Activated CD4-positive, alpha-beta T cell treated with anti-CD3 and anti-CD28 coated beads for 48 hours (primary cell): ENCODE measurements around the gene SAMM50.
A peak's percentile ranks its signal among the peaks of the same experiment; 100 is the strongest.
"Not testable (repeated sequence)": the region's sequence is repeated elsewhere in the genome, so short reads cannot be mapped to it uniquely, and the experiment has no call there.

Experiments
- DNase-seq: peaks from one replicate; pipeline ENCODE4 v3.0.0-alpha.2; 2020

SAMM50 gene

DNA sequence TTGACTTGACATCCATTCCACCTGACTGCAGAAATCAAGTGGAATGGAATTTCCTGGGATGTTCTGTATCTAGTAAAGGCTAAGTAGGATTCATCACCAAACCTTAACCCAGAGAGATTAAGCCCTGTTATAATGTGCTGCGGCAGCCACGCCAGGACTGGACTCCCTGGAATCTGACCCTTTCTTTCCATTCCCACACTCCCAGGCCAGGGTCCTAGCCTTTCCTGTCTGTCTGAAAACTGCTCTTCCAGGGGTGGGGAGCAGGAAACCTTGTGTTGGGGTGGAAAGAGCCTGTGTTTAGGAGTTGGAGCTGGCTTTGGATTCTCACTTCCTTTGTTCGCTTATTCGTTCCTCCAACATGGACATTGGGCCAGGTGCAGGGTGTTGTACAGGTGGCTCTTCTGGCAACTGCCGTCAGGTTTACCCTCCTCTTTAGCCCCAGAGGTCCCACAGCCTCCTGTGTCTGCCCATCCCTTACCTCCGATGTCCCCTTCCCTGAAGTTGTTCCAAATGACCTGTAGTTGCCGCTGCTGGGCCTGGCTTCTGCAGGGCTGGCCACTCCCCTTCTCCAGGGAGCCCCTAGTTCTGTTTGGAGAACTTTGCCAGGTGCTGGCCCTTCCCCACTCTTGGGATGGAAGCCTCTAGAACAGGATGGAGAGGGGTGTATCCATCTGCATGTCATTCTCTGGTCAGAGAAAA lies 48.3 kb downstream of the SAMM50 start:
- DNase-seq = no peak

DNA sequence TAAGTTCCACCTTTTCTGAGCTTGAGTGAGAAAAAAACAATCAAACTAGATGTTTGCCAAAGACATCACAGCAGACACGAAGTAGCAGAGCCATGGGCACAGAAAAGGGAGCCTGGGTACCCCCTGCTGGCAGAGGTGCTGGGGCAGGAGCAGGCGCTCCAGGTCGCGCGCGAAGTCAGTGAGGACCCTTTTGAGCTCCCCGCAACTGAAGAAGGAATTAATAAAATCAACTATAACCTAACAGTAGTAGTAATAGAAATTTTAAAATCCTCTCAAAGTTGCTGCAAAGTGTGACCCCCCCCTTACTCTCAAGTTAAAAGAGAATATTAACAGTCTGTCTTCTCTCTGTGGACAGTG lies 48.8 kb downstream of the SAMM50 start:
- DNase-seq = no peak

DNA sequence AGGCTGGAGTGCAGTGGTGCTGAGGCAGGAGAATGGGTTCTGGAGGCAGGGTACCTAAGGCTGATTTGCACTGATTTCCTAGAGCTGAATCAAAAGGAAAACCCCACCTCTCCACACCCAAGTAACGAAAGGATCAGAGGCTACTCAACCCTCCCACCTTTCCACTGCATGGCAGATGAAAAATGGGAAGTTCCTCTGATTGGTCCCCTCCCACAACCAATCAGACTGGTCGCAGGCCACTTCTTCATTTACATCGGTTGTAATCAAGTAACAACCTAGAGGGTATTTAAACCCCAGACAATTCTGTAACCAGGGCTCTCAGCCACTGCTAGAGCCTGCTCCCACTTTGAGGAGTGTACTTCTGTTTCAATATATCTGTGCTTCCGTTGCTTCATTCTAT lies 50.3 kb downstream of the SAMM50 start:
- no peak for DNase-seq

- DNase-seq = no peak
Observed at GRCh38 chr22:44012162-44012561, 56.9 kb downstream of the SAMM50 start.

DNA sequence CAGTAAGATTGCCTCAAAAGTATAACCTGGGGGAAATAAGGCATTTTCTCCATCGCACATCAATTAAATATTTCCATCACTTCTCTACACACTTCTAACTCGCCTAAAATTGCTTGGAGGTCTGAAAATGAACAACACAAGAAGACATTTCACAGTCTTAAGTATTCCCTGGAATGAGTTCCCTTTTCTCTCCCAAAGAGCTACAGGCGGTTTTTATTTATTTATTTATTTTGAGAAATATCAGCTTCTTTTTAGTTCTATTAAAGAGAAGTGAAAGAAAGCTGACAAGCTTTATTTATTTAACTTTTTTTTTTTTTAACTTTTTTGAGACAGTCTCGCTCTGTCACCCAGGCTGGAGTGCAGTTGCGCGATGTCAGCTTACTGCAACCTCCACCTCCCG lies 57.3 kb downstream of the SAMM50 start:
- DNase-seq = no peak

DNA sequence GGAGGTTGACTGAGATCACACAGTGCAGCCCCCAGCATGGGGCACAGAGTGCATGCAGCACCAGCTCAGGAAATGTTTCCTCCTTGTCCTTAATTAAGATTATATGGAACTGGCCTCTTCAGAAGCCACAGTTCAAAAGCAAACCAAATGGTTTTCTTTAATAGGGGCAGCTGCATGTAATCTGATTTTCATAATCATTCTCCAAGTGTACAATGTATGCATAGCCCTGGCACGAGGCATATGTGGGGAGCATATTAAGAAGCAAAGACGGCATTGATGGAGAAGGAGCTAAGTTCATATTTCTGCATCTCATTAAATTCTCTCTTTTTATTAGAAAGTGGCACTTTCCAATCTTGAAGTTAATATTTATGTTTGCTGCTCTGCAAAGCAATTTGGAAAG lies 59.0 kb downstream of the SAMM50 start:
- DNase-seq = no peak

GRCh38 chr22:44016586-44016985 lies 61.3 kb downstream of the SAMM50 start:
- DNase-seq = not testable (repeated sequence)

DNA sequence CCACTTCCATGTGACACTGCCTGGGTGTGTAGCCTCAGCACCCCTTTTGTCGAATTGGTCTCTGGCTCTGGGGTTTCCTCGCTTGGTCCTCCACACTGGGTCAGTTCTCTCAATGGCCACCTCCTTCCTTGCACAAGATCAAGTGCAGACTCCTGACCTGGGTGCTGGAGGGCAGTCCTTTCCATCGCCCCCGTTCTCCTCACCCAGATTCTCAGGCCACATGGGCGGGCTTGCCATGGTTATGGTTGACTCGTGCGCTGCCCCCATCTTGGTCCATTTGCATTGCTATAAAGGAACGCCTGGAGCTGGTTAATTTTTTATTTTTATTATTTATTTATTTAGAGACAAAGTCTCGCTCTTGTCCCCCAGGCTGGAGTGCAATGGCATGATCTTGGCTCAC lies 63.4 kb downstream of the SAMM50 start:
- DNase-seq = no peak

- DNase-seq = no peak
Observed at GRCh38 chr22:44019416-44019815, 64.2 kb downstream of the SAMM50 start.

GRCh38 chr22:44019846-44020245 lies 64.6 kb downstream of the SAMM50 start:
- DNase-seq = no peak

GRCh38 chr22:44020981-44021380 lies 65.7 kb downstream of the SAMM50 start:
- no peak for DNase-seq

GRCh38 chr22:44023404-44024287 lies 68.4 kb downstream of the SAMM50 start:
- peak; percentile 50 for DNase-seq

DNA sequence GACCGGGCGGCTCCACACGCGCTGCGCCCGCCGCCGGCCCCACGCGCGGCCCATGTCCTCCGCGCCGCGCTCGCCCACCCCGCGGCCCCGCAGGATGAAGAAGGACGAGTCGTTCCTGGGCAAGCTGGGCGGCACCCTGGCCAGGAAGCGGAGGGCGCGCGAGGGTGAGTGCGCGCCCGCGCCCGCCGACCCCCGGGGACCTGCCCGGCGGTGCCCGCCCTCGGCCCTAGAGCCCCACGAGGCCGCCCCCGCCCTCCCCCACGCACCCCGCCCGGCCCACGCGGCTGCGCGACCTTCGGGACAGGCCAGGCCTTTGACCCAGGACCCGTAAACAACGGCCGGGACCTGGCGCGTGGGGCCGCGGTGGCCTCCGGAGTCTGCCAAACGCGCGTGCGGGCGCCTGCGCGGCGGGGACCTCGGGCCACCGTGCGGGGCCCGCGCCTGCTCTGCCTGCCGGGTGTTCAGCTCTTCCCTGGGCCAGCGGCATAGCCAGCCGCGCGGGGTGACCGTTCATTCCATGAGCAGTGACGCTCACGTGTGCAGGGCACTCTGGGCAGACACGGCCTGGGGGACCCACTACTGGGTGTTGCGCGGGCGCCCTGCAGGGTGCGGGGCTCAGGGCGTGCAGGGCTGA lies 69.2 kb downstream of the SAMM50 start, which contains the start of gene PARVB:
Gene PARVB, plus strand, starts transcription at position 15 of the 634 bp plus-strand sequence. Its CDS starts 38 bp downstream, at position 53.
- DNase-seq = peak; percentile 36

GRCh38 chr22:44025171-44026065 lies 70.2 kb downstream of the SAMM50 start:
- DNase-seq = no peak

DNA sequence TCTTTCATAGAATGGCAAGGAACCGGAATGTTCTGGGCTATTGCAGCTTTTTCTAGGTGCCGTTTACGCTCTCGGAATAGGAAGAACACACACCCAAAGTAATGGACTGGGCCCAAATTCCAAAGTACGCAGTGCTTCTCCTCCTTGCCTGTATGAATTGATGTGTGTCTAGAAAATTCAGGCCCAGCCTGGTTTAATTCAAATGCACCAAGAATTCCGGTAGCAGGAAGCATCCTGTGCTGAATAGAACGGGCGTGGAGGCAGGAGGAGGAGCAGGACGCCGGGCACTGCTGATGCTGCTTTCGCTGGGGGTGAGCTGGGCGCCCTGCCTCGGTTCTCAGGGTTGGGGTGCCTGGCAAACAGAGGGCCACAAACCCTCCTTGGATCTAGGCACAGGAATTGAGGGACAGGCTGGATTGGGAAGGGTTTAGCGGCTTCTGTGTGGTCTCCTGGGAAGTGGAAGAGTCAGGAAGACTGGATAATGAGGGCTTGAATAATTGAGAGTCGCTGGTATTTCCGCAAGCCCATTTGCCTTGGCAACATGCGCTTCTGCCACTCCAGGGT lies 70.9 kb downstream of the SAMM50 start:
- no peak for DNase-seq

- DNase-seq = peak; percentile 78
Observed at GRCh38 chr22:44026630-44027511, 71.6 kb downstream of the SAMM50 start.

- DNase-seq = no peak
Observed at GRCh38 chr22:44028091-44028490, 72.8 kb downstream of the SAMM50 start.

DNA sequence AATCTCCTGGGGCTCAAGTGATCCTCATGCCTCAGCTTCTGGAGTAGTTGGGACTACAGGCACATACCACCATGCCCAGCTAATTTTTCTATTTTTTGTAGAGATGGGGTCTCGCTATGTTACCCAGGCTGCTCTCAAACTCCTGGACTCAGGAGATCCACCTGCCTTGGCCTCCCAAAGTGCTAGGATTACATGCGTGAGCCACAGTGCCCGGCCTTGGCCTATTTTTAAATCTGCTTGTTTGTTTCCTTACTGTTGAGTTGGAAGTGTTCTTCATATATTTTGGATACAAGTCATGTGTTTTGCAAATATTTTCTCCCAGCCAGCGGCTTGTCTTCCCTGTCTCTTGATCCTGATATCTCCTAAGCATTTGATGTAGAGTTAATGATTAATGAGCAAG lies 73.8 kb downstream of the SAMM50 start:
- no peak for DNase-seq

GRCh38 chr22:44030051-44030701 lies 74.9 kb downstream of the SAMM50 start:
- DNase-seq = no peak

DNA sequence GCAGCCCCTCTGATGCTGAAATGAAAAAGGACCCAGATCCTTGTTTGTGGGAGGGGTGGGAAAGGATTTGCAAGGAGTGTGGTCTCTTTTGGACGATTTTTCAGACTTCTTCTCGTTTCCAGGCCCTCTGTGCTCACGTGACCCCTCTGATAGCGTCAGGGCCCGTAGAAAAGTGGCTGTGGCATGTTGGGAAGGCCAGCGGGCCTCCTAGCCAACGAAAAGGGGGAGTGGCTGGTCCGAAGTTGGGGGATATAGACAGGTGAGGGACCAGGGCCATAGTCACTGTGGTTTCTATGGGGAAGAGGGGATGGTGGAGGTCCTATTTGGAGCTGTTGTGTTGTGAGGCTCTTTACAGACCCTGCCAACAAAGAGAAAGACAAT lies 75.5 kb downstream of the SAMM50 start:
- no peak for DNase-seq
